Stimulated activated CD4-positive, alpha-beta T cell treated with anti-CD3 and anti-CD28 coated beads, Interleukin-2, amount 100 ng/mL, for 4 hours (primary cell): ENCODE data around the gene HSD17B12.

Experiments used
- DNase-seq: peaks from one replicate; pipeline ENCODE4 v3.0.0-alpha.2; 2020; ENCODE audit warnings: low read depth

The HSD17B12 gene

GRCh38 chr11:43806976-43807375, 126.4 kb downstream of the HSD17B12 start:
- DNase-seq: no peak

GRCh38 chr11:43810929-43811596, 130.5 kb downstream of the HSD17B12 start:
- no peak for DNase-seq

- no peak for DNase-seq
Observed at GRCh38 chr11:43812471-43812870, 131.9 kb downstream of the HSD17B12 start.

- DNase-seq: no peak
Observed at GRCh38 chr11:43818220-43818619, 137.7 kb downstream of the HSD17B12 start.

- no peak for DNase-seq
Observed at GRCh38 chr11:43819926-43820325, 139.4 kb downstream of the HSD17B12 start.

GRCh38 chr11:43823316-43823715, 142.8 kb downstream of the HSD17B12 start:
- DNase-seq: no peak

GRCh38 chr11:43823851-43824250, 143.3 kb downstream of the HSD17B12 start:
- DNase-seq: no peak

GRCh38 chr11:43825217-43825816, 144.8 kb downstream of the HSD17B12 start:
- DNase-seq: peak; percentile 5

- peak; percentile 57 for DNase-seq
Observed at GRCh38 chr11:43830928-43831440, 150.4 kb downstream of the HSD17B12 start.

- no peak for DNase-seq
Observed at GRCh38 chr11:43832536-43832935, 152.0 kb downstream of the HSD17B12 start.

GRCh38 chr11:43833657-43834073, 153.1 kb downstream of the HSD17B12 start:
- no peak for DNase-seq

GRCh38 chr11:43834286-43834685, 153.7 kb downstream of the HSD17B12 start:
- DNase-seq: no peak

GRCh38 chr11:43835104-43835503, 154.6 kb downstream of the HSD17B12 start:
- no peak for DNase-seq

GRCh38 chr11:43837879-43838278, 157.3 kb downstream of the HSD17B12 start:
- DNase-seq: no peak

- no peak for DNase-seq
Observed at GRCh38 chr11:43842021-43842420, 161.5 kb downstream of the HSD17B12 start.

GRCh38 chr11:43845816-43846215, 165.3 kb downstream of the HSD17B12 start:
- DNase-seq: no peak

GRCh38 chr11:43852057-43852636, 171.6 kb downstream of the HSD17B12 start:
- DNase-seq: peak; percentile 51

- no peak for DNase-seq
Observed at GRCh38 chr11:43853781-43854180, 173.2 kb downstream of the HSD17B12 start.

- no peak for DNase-seq
Observed at GRCh38 chr11:43856993-43857392, 176.5 kb downstream of the HSD17B12 start.

GRCh38 chr11:43861141-43861540, 180.6 kb downstream of the HSD17B12 start:
- no peak for DNase-seq

GRCh38 chr11:43866520-43866919, 186.0 kb downstream of the HSD17B12 start:
- DNase-seq: no peak

GRCh38 chr11:43866969-43867368, 186.4 kb downstream of the HSD17B12 start:
- no peak for DNase-seq

- peak; percentile 29 for DNase-seq
Observed at GRCh38 chr11:43868852-43869567, 188.5 kb downstream of the HSD17B12 start.
